Measurements from ENCODE around the gene ITPK1. TPM values are rescaled to one million over a fixed set of nuclear protein-coding genes. Genes with fewer than 3 reads are reported as not detected.

The ITPK1 gene
- total RNA-seq, 4 donors from 2014 or later = 108 to 221 (median 138) TPM

DNA sequence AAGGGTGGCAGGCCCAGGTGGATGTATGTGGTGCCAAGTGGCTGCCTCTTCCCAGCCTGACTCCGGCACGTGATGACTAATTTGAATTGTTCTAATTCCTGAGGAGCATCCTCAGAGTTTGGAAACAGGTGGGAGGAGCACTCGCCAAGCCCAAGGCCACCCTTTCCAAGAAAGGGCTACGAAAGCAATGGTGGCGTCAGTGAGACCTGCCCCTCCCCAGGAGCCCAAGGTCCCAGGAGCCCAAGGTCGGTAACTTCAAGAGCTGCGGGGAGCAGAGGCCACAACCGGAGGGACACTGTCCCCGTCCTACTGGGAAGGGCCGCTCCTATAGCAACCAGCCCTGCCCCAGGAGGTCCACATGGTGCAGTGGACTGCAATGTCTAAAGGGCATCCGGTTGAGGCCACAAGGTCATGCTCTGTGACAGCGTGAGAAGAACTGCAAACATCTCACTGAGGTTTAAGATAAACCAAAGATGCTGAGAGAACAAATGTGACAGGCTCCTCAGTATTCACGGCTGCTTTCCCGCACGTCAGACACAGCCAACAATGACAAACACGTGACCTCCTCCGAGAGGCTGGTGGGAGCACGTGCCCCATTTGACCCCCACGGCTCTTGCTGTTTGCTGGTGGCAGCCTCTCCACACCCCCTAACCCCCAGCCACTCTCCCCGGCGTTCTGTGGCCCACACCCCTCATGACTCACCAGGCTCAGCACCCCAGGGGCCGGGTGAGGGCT is 79.6 kb downstream of the ITPK1 start:
- Histone ChIP-seq H3K36me3 (no peaks in the 10 kb centered on the region), H3K4me3 (no peak overlapping the region), H3K9me3 (no peaks in the 10 kb centered on the region), H3K27me3 (no peaks in the 10 kb centered on the region), H3K27ac (replicated peaks in 1 of 4) (peak overlapping the region; percentile 86 to 93 (median 86)), H3K4me1 (peaks cover 90 to 100% (median 99%) of the 10 kb centered on the region in 4 donors)
- TF ChIP-seq EP300 (IDR thresholded peaks at IDR 0.05) (peak; percentile 50), CTCF (IDR thresholded peaks at IDR 0.05) (no peak), POLR2A (IDR thresholded peaks at IDR 0.05; ENCODE audit: low read depth) (no peak), POLR2AphosphoS5 (IDR thresholded peaks at IDR 0.05) (peak; percentile 52 to 68)
- intact Hi-C loops (cut with DNase I) = loop anchor here (5.0 to 10.0 kb wide), 2 partner anchors 64 to 79 kb away; partner anchors contain the start of gene ITPK1
- DNase-seq (ENCODE audit: extremely low spot score) = no peak
- 27% methylated on average over 17 of the region's 22 CpGs for WGBS

DNA sequence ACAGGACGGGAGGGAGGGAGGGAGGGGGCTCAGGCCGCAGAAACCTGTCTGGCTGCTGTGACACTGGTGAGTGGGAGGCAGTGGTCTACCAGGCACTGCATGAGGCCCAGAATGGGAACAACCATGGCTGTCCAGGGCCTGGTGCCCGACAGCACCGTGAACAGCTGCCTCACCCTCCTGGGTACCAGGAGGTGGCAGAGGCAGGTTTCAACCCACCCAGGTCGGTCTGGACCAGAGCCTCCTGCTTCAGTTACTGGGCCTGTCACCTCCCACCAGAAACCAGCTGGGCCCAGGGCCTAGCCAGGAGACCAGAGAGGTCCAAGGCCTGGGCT is 80.2 kb downstream of the ITPK1 start:
- DNase-seq (ENCODE audit: extremely low spot score) = no peak
- intact Hi-C loops (cut with DNase I) = loop anchor here (5.0 to 10.0 kb wide), 2 partner anchors 63 to 79 kb away; partner anchors contain the start of gene ITPK1
- H3K27me3 ChIP-seq = no peaks in the 10 kb centered on the region
- H3K4me3 ChIP-seq = no peak overlapping the region
- peaks cover 88 to 100% (median 99%) of the 10 kb centered on the region in 4 donors for H3K4me1 ChIP-seq
- no peak for TF ChIP-seq CTCF (IDR thresholded peaks at IDR 0.05)
- TF ChIP-seq EP300 (IDR thresholded peaks at IDR 0.05) = no peak
- TF ChIP-seq POLR2A (IDR thresholded peaks at IDR 0.05; ENCODE audit: low read depth) = no peak
- TF ChIP-seq POLR2AphosphoS5 (IDR thresholded peaks at IDR 0.05) = no peak
- H3K27ac ChIP-seq (replicated peaks in 1 of 4) = peak overlapping the region; percentile 86 to 93 (median 86)
- no peaks in the 10 kb centered on the region for H3K36me3 ChIP-seq
- WGBS = 60% methylated on average over 1 of the region's 5 CpGs
- H3K9me3 ChIP-seq = no peaks in the 10 kb centered on the region

DNA sequence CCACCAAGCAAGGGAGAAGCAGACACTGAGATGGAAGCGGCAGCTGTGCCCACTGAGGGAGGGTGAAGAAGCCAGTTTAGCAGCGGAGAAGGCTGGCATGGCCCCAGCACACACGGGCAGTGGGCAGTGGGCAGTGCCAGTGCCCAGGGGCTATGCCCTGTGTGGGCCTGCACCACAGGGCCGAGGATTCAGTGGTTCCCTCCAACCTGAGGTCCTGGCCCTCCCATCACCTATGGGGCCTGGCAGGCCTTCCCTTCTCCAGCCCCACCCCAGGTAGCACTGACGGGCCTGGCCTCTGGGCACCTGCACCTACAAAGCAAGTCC is 81.1 kb downstream of the ITPK1 start:
- Histone ChIP-seq H3K27me3 (no peaks in the 10 kb centered on the region), H3K4me3 (no peak overlapping the region), H3K36me3 (no peaks in the 10 kb centered on the region), H3K9me3 (no peaks in the 10 kb centered on the region), H3K27ac (replicated peaks in 1 of 4) (peak overlapping the region; percentile 86 to 93 (median 86)), H3K4me1 (peaks cover 79 to 100% (median 99%) of the 10 kb centered on the region in 4 donors)
- no peak for DNase-seq (ENCODE audit: extremely low spot score)
- TF ChIP-seq POLR2A (IDR thresholded peaks at IDR 0.05; ENCODE audit: low read depth) = no peak
- TF ChIP-seq CTCF (IDR thresholded peaks at IDR 0.05) = no peak
- no peak for TF ChIP-seq POLR2AphosphoS5 (IDR thresholded peaks at IDR 0.05)
- TF ChIP-seq EP300 (IDR thresholded peaks at IDR 0.05) = no peak
- WGBS = 95% methylated on average over 3 of the region's 5 CpGs
- intact Hi-C loops (cut with DNase I) = loop anchor here (10.0 kb wide), 1 partner anchor 80 kb away; the partner anchor contains the start of gene ITPK1

GRCh38 chr14:93033983-93034670 is 81.6 kb downstream of the ITPK1 start:
- H3K4me1 ChIP-seq = peaks cover 78 to 100% (median 99%) of the 10 kb centered on the region in 4 donors
- no peak for DNase-seq (ENCODE audit: extremely low spot score)
- peak overlapping the region; percentile 86 to 93 (median 86) for H3K27ac ChIP-seq (replicated peaks in 1 of 4)
- intact Hi-C loops (cut with DNase I) = loop anchor here (10.0 kb wide), 1 partner anchor 81 kb away; the partner anchor contains the start of gene ITPK1
- 85% methylated on average over 4 of the region's 7 CpGs for WGBS
- H3K36me3 ChIP-seq = no peaks in the 10 kb centered on the region
- H3K27me3 ChIP-seq = no peaks in the 10 kb centered on the region
- no peak overlapping the region for H3K4me3 ChIP-seq
- TF ChIP-seq POLR2A (IDR thresholded peaks at IDR 0.05; ENCODE audit: low read depth) = no peak
- no peak for TF ChIP-seq POLR2AphosphoS5 (IDR thresholded peaks at IDR 0.05)
- TF ChIP-seq EP300 (IDR thresholded peaks at IDR 0.05) = no peak
- peak; percentile 43 to 53 (median 49) for TF ChIP-seq CTCF (IDR thresholded peaks at IDR 0.05)
- H3K9me3 ChIP-seq = no peaks in the 10 kb centered on the region

Measured in esophagus muscularis mucosa (tissue), 4 donors.